ENCODE results near the gene SERTAD1.
A peak's percentile ranks its signal among the peaks of the same experiment; 100 is the strongest.
"Not testable (repeated sequence)": the region's sequence is repeated elsewhere in the genome, so short reads cannot be mapped to it uniquely, and the experiment has no call there.

Gene SERTAD1

DNA sequence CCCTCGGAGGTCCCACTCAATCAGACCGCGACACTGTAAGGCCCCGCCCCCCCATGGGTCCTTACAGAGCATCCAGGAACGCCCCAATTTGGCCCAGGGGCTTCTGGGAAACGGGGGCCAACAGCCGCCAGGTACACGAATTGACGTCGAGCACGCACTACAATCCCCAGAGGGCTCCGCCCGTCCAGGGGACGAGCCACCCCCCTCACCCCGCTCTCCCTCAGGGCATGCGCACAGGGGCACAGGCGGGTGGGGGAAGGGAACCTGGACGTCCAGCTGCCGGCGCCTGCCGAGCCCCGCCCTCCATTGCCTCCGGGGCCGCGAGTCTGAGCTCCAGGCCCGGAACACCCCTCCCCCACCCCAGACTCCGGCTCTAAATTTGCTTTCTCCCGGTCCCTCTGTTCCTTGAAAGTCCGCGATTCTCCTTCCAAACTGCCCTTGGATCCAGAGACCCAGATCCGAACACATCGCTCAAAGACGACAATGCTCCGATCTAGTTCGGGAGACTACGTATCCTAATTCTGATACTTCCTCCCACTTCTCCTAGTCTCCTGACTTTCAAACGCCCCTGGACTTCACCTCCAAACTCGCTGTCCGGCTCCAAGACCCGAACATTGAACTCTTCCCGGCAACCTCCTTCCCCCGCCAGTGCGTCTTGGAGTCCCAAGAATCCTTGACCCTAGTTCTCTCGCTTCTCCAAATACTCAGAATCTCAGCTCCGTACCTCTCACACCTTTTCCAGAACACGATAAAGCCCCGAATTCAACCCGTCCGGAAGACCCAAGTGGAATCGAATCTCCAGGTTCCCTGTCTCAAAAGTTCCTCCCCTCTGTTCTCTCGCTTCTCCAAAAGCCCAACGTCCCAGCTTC is 17.6 kb upstream of the SERTAD1 start:
- Mint-ChIP-seq H3K27ac (peak overlapping the region; percentile 93), H3K27me3 (no peaks in the 10 kb centered on the region)
- peak; percentile 74 for ATAC-seq (ENCODE audit: low read depth)

DNA sequence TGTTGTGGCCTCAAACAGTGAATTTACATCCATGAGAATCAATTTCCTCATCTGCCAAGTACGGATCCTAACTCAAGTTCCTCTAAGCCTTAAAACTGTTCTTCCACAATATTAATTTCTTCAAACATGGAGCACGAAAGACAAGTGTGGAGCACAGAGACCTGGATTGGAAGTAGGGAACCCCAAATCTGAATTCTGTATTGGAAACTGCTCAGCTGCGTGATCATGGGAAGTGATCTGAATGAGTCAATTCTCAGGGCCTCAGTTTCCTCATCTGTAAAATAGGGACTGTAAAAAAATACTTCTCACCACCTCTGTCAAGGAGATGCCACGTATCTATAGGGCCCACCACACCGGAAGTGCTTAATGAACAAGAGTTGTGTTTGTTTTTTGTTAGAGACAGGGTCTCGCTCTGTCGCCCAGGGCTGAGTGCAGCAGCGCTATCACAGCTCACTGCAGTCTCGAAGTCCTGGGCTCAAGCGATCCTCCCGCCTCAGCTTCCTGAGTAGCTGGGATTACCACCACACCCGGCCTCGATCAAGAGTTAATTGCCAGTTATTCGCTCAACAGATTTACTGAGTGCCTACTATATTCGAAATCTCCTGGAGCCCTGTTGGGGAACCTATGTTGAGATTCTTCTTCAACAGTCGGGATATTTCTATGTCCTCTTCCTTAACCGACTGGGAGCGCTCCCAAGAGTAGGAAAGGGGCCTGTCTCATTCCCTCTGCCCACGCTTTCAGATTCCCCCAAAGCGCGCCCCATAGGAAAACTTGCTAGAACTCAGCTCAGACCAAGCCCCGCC is 16.7 kb upstream of the SERTAD1 start:
- no peak for ATAC-seq (ENCODE audit: low read depth)
- no peaks in the 10 kb centered on the region for H3K27me3 Mint-ChIP-seq
- peaks cover 6% of the 10 kb centered on the region for H3K36me3 Mint-ChIP-seq

More for the DNA sequence above, 17.6 kb upstream of the SERTAD1 start:
- H3K36me3 Mint-ChIP-seq = peaks cover 6% of the 10 kb centered on the region
- H3K4me3 Mint-ChIP-seq = peak overlapping the region; percentile 99
- DNase-seq (ENCODE audit: low spot score in 2 of 2) = peak; percentile 92 to 98
- no peaks in the 10 kb centered on the region for H3K9me3 Mint-ChIP-seq
- peaks cover 20% of the 10 kb centered on the region for H3K4me1 Mint-ChIP-seq

DNA sequence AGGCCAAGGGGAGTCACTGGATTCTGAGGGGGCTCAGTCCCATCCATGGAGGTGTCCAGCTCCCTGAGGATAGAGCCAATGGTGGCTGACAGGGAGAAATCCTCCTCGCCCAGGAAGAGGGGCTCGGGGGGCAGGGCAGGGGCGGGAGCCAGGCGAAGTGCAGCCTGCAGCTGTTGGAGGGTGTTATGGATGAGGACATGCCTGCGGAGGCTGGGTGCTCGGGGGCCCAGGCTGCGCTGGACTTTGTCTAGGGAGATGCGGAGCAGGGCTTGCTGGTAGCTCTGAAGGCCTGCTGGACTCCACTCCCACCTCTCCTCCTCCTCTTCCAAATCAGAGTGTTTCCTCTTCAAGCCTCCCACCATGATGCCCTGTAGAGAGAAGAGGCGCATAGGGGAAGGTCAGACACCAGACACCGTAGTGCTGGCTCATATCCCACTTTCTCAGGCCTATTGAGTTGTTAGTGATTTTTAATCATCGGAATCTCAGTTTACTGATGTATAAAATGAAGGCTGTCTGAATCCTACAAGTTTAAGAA is 16.0 kb upstream of the SERTAD1 start:
- no peak for DNase-seq (ENCODE audit: low spot score in 2 of 2)
- H3K4me1 Mint-ChIP-seq = peaks cover 20% of the 10 kb centered on the region
- no peaks in the 10 kb centered on the region for H3K27me3 Mint-ChIP-seq
- H3K4me3 Mint-ChIP-seq = peak overlapping the region; percentile 14
- H3K9me3 Mint-ChIP-seq = no peaks in the 10 kb centered on the region
- H3K36me3 Mint-ChIP-seq = peaks cover 6% of the 10 kb centered on the region
- no peak for ATAC-seq (ENCODE audit: low read depth)
- H3K27ac Mint-ChIP-seq = peak overlapping the region; percentile 93

More for the DNA sequence above, 16.7 kb upstream of the SERTAD1 start:
- peaks cover 20% of the 10 kb centered on the region for H3K4me1 Mint-ChIP-seq
- no peaks in the 10 kb centered on the region for H3K9me3 Mint-ChIP-seq
- peak overlapping the region; percentile 93 for H3K27ac Mint-ChIP-seq
- H3K4me3 Mint-ChIP-seq = peak overlapping the region; percentile 99
- no peak for DNase-seq (ENCODE audit: low spot score in 2 of 2)

DNA sequence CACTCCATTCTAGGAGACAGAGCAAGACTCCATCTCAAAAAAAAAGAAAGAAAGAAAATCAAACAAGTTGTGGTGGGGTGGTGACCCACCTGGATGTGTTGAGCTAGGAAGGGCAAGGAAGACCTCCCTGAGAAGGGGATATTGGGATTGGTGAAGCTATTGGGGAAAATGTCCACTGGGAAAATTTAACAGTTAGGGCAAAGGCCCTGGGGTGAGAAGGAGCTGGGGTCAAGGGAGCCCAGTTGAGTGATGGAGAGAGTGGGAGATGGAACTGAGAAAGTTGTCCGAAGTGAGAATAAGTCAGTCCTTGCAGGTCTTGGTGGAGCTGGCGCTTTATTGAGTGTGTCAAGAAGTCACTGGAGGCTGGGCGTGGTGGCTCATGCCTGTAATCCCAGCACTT is 12.5 kb upstream of the SERTAD1 start:
- DNase-seq (ENCODE audit: low spot score in 2 of 2) (no peak), ATAC-seq (ENCODE audit: low read depth) (no peak)
- H3K27me3 Mint-ChIP-seq = no peaks in the 10 kb centered on the region
- H3K4me3 Mint-ChIP-seq = no peak overlapping the region
- peaks cover 3% of the 10 kb centered on the region for H3K36me3 Mint-ChIP-seq
- no peak overlapping the region for H3K27ac Mint-ChIP-seq
- H3K9me3 Mint-ChIP-seq = peaks cover 2% of the 10 kb centered on the region
- peaks cover 29% of the 10 kb centered on the region for H3K4me1 Mint-ChIP-seq

DNA sequence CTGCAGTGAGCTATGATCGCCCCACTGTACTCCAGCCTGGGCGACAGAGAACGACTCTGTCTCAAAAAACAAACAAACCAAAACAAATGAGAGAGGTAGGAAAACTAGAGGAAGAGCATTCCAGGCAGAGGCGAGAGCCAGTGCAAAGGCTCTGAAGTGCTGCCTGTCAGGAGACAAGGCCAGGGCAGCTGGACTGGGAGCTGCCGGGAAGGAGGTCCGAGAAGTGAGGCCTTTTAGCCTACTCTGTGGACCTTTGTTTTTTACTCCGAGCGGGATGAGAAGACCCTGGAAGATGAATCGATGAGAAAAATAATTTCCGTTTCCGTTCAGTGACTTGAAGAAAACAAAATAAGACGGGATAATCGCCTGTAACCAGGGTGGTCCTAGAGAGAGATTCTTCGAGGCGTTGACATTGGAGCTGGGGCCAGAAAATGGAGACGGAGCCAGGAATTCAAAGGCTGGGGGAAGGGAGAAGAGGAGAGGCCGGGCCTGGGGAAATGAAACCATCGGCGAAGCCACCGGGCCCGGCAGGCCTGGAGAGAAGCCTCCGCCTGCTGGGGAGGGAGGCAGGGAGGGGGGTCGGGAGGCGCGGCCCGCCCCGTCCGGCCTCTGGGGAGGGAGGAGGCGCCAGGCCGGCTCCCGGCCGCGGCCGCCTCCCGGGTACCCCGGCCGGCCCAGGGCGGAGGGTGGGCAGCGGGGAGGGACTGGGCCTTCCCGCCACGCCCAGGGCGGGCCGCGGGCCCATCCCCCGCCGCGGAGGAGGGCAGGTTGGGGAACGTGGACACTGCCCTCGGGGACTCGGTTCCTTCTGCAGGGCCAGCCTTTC is 7.8 kb upstream of the SERTAD1 start:
- Mint-ChIP-seq H3K4me3 (peak overlapping the region; percentile 90), H3K4me1 (peaks cover 16% of the 10 kb centered on the region), H3K9me3 (peaks cover 2% of the 10 kb centered on the region), H3K27me3 (no peaks in the 10 kb centered on the region), H3K27ac (peak overlapping the region; percentile 93), H3K36me3 (no peaks in the 10 kb centered on the region)
- DNase-seq (ENCODE audit: low spot score in 2 of 2) (peak; percentile 38 to 44), ATAC-seq (ENCODE audit: low read depth) (peak; percentile 73)

DNA sequence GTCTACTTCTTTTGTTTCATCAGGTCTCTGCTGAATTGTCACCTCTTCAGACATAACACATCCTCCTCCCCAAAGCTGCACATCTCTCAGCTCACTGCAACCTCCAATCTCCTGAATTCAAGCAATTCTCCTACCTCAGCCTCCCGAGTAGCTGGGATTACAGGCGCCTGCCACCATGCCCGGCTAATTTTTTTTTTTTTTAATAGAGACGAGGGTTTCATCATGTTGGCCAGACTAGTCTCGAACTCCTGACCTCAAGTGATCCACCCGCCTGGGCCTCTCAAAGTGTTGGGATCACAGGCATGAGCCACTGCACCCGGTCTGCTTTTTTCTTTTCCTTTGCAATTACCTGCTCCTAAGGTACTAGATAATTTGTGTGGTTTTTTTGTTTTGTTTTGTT is 7.0 kb upstream of the SERTAD1 start:
- Mint-ChIP-seq H3K4me1 (peaks cover 16% of the 10 kb centered on the region), H3K4me3 (peak overlapping the region; percentile 90)
- DNase-seq (ENCODE audit: low spot score in 2 of 2); H3K27me3 Mint-ChIP-seq; H3K27ac Mint-ChIP-seq; H3K36me3 Mint-ChIP-seq; H3K9me3 Mint-ChIP-seq; ATAC-seq (ENCODE audit: low read depth): not testable (repeated sequence)

DNA sequence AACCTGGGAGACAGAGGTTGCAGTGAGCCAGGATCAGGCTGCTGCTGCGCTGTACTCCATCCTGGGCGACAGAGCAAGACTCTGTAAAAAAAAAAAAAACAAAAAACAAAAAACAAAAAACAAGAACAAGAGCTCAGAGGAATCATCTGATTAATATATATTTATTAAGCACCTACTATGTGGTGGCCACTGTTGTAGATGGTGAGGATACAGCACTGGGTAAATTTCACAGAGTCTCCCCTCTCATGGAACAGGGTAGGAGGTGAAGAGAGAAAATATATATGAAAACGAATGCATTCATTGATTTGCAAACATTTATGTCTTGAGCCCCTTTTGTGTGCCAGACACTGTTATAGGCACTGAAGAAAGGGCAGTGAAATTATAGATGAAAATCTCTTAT is 5.9 kb upstream of the SERTAD1 start:
- no peak for DNase-seq (ENCODE audit: low spot score in 2 of 2)
- Mint-ChIP-seq H3K27ac (no peak overlapping the region), H3K4me1 (peaks cover 16% of the 10 kb centered on the region), H3K4me3 (no peak overlapping the region), H3K36me3 (no peaks in the 10 kb centered on the region), H3K9me3 (peaks cover 2% of the 10 kb centered on the region), H3K27me3 (no peaks in the 10 kb centered on the region)
- no peak for ATAC-seq (ENCODE audit: low read depth)

DNA sequence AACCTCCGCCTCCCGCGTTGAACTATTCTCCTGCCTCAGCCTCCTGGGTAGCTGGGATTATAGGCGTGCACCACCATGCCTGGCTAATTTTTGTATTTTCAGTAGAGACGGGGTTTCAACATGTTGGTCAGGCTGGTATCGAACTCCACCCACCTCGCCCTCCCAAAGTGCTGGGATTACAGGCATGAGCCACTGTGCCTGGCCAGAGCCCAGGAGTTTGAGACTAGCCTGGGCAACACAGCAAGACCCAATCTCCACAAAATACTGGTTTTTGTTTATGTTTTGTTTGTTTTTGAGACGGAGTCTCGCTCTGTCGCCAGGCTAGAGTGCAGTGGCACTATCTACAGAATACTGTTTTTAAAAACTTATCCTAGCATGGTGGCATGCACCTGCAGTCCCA is 4.5 kb upstream of the SERTAD1 start:
- not testable (repeated sequence) for H3K36me3 Mint-ChIP-seq; ATAC-seq (ENCODE audit: low read depth); H3K9me3 Mint-ChIP-seq; H3K27ac Mint-ChIP-seq; DNase-seq (ENCODE audit: low spot score in 2 of 2); H3K4me3 Mint-ChIP-seq; H3K27me3 Mint-ChIP-seq
- H3K4me1 Mint-ChIP-seq = peaks cover 12% of the 10 kb centered on the region

DNA sequence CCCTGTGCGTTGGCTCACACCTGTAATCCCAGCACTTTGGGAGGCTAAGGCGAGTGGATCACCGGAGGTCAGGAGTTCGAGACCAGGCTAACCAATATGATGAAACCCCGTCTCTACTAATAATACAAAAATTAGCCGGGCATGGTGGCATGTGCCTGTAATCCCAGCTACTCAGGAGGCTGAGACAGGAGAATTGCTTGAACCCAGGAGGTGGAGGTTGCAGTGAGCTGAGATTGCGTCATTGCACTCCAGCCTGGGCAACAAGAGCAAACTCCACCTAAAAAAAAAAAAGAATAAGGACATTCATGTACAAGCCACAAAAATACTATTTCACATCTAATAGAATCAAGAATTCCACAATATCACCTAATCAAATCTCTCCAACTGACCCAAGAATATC is 2.4 kb upstream of the SERTAD1 start:
- ATAC-seq (ENCODE audit: low read depth); H3K27ac Mint-ChIP-seq; H3K27me3 Mint-ChIP-seq; DNase-seq (ENCODE audit: low spot score in 2 of 2); H3K36me3 Mint-ChIP-seq; H3K4me3 Mint-ChIP-seq; H3K9me3 Mint-ChIP-seq: not testable (repeated sequence)
- H3K4me1 Mint-ChIP-seq = peaks cover 12% of the 10 kb centered on the region

DNA sequence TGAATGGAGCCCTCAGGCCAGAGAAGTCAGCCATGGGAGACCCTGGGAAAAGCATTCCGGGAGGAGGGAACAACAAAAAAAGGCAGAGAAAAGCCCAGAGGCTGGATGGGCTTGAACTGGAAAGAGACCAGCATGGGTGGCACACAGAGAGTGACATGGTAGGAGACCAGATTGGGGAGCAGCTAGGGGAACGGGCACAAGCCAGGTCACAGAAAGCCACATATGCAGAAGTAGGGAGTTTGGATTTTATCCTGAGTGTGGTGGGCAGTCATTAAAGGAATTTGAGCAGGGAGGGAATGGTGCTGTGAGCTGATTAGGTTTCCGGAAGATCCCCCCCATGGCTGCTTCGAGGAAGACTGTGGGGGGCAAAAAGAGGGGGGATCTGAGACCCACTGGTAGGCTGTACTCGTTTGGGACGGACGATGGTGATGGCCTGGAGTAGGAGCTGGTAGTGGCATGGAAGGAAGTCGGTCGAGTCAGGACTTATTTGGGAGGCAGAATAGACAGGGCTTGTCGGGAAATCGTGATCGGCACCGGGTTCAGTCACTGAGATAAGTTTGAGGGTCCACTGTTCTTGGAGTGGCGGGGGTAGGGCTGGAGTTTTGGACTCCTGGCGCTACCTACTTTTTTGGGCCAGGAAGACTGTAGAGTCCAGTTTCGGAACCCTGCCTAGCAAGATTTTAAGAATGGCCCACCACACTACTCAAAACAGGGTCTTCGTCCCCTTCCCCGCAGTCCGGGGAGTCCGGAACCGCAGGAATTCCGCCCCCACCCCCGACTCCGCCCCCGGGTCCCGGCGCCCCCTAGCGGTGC is 949 bp downstream of the SERTAD1 start:
- H3K27ac Mint-ChIP-seq = peak overlapping the region; percentile 86
- no peak for DNase-seq (ENCODE audit: low spot score in 2 of 2)
- ATAC-seq (ENCODE audit: low read depth) = no peak
- H3K4me1 Mint-ChIP-seq = peaks cover 11% of the 10 kb centered on the region
- no peaks in the 10 kb centered on the region for H3K36me3 Mint-ChIP-seq
- H3K4me3 Mint-ChIP-seq = peak overlapping the region; percentile 86
- no peaks in the 10 kb centered on the region for H3K27me3 Mint-ChIP-seq
- no peaks in the 10 kb centered on the region for H3K9me3 Mint-ChIP-seq

DNA sequence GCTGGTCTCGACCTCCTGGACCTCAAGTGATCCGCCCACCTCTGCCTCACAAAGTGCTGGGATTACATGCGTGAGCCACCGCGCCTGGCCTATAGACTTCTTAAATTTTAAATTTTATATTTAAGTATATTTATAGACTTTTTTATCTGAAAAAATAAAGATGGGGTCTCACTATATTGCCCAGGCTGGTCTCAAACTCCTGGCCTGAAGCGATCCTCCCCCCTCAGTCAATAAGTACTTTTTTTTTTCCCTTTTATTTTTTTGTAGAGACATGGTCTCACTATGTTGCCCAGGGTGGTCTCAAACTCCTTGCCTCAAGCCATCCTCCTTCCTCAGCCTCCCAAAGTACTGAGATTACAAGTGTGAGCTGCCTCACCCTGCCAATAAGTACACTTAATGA is 1.9 kb downstream of the SERTAD1 start:
- Mint-ChIP-seq H3K4me3 (no peak overlapping the region), H3K36me3 (no peaks in the 10 kb centered on the region), H3K9me3 (no peaks in the 10 kb centered on the region), H3K27ac (peak overlapping the region; percentile 86), H3K27me3 (no peaks in the 10 kb centered on the region), H3K4me1 (peaks cover 16% of the 10 kb centered on the region)
- DNase-seq (ENCODE audit: low spot score in 2 of 2) (no peak), ATAC-seq (ENCODE audit: low read depth) (no peak)

DNA sequence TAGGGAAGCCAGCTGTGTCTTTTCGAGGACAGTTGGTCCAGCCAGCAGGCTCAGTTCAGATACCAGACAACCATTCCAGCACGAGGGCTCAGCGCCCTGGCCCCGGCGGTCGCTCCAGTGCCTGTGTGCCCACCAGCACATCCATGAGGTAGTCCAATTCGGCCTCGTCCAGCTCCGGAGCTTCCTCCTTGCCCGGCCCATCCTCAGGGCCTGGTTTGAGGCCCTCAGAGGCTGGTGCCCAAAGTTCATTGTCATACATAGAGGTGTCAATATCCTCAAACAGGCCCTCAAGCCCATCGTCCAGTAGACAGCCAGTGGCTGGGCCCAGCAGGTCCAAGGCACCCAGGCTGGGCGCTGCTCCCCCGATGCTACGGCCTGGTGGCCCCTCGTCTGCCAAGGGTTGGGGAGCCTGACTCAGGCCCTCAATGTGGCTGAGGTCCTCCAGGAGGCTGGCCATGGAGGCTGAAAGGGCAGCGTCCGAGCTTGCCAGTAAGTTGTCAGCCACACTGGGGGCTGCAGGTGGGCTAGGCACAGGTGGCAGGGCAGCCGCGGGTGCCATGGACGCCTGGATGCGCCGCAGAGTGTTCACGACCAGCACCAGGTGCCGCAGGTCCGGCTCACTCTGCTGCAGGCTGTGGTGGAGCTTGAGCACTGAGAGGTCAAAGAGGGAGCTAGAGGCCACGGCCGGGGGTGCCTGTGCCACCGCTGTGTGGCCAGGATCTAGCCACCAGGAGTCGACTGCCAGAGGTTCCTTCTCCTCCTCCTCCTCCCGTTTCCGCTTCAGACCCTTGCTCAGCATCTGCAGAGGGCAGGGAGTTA is 2.8 kb downstream of the SERTAD1 start:
- H3K4me3 Mint-ChIP-seq = no peak overlapping the region
- H3K9me3 Mint-ChIP-seq = no peaks in the 10 kb centered on the region
- no peak overlapping the region for H3K27ac Mint-ChIP-seq
- peaks cover 21% of the 10 kb centered on the region for H3K4me1 Mint-ChIP-seq
- H3K36me3 Mint-ChIP-seq = no peaks in the 10 kb centered on the region
- ATAC-seq (ENCODE audit: low read depth) = no peak
- DNase-seq (ENCODE audit: low spot score in 2 of 2) = no peak
- no peaks in the 10 kb centered on the region for H3K27me3 Mint-ChIP-seq
